ENCODE data around the gene RAD51B. TPM values are rescaled to one million over a fixed set of nuclear protein-coding genes. Genes with fewer than 3 reads are reported as not detected.
A peak's percentile ranks its signal among the peaks of the same experiment; 100 is the strongest.

The RAD51B gene
- total and polyA plus RNA-seq, 2 experiments from 2014 or later, result 10.1 to 18.0 TPM

DNA sequence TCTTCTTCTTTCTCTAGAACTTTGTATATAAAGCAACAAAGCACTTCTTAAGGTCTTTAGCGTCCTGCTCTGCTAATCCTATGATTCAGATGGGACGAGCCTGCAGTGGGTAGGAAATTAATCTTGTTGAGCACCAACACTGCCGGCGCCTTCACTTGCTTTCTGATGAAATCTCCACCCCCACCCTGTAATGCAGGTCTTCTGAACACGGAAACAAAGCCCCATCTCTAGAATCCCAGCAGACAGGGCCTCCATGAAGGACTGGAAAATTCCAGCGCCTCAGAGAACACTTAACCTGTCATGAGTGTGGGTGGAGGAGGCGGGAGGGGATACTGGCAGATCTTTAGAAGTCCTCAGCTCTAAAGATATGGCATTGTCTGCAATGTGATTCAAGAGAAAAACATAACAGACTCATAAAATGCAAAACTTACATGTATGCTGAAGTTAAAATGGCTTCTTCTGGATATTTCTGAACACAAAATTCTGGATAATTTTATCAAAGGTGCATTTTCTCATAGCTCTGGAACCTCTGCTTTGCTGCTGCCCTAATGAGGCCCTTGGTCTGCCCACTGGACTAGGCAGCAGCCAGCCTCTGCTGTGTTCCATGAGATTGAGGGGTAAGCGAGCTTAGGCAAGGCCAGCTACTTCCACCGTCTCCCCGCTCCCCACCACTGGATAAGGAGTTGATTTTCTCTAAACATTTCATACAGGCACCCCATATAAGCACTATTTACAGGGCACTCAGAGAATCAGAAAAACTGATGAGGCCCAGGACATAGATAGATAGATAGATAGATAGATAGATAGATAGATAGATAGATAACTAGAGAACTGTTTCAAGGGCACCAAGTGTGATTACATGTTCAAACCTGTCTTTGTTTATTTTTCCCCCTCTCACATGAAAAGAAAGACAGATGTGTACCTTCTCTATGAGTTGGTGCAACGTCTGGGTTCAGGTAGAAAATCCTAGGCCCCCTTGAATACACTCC lies 930.2 kb downstream of the RAD51B start:
- no peaks in the 10 kb centered on the region for H4K20me1 ChIP-seq (ENCODE audit: insufficient read depth, poor library complexity, severe bottlenecking)
- H3K9me2 ChIP-seq (replicated peaks; ENCODE audit: insufficient read depth), result no peaks in the 10 kb centered on the region
- H2AFZ ChIP-seq, result no peak overlapping the region
- TF ChIP-seq EZH2phosphoT487 (IDR thresholded peaks at IDR 0.05; ENCODE audit: low read depth, severe bottlenecking, unreplicated experiment), result no peak
- TF ChIP-seq, protein P1, sequence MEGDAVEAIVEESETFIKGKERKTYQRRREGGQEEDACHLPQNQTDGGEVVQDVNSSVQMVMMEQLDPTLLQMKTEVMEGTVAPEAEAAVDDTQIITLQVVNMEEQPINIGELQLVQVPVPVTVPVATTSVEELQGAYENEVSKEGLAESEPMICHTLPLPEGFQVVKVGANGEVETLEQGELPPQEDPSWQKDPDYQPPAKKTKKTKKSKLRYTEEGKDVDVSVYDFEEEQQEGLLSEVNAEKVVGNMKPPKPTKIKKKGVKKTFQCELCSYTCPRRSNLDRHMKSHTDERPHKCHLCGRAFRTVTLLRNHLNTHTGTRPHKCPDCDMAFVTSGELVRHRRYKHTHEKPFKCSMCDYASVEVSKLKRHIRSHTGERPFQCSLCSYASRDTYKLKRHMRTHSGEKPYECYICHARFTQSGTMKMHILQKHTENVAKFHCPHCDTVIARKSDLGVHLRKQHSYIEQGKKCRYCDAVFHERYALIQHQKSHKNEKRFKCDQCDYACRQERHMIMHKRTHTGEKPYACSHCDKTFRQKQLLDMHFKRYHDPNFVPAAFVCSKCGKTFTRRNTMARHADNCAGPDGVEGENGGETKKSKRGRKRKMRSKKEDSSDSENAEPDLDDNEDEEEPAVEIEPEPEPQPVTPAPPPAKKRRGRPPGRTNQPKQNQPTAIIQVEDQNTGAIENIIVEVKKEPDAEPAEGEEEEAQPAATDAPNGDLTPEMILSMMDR (IDR thresholded peaks at IDR 0.05; ENCODE audit: poor library complexity), result no peak
- H3K9me3 ChIP-seq (ENCODE audit: low read depth), result no peaks in the 10 kb centered on the region
- H3K79me2 ChIP-seq, result no peaks in the 10 kb centered on the region
- H3K36me3 ChIP-seq (replicated peaks; ENCODE audit: insufficient read depth, low read depth), result no peaks in the 10 kb centered on the region
- no peak overlapping the region for H3K4me3 ChIP-seq
- WGBS (ENCODE audit: low lambda C conversion rate, missing lambda C conversion rate), result 57% methylated on average over 11 of the region's 11 CpGs
- H3K4me2 ChIP-seq, result peak overlapping the region; percentile 1
- peaks cover 36% of the 10 kb centered on the region for H3K4me1 ChIP-seq (ENCODE audit: insufficient read depth)
- H3K27ac ChIP-seq, result peak overlapping the region; percentile 87
- H3K27me3 ChIP-seq, result no peaks in the 10 kb centered on the region
- DNase-seq (ENCODE audit: low spot score), result peak; percentile 76

DNA sequence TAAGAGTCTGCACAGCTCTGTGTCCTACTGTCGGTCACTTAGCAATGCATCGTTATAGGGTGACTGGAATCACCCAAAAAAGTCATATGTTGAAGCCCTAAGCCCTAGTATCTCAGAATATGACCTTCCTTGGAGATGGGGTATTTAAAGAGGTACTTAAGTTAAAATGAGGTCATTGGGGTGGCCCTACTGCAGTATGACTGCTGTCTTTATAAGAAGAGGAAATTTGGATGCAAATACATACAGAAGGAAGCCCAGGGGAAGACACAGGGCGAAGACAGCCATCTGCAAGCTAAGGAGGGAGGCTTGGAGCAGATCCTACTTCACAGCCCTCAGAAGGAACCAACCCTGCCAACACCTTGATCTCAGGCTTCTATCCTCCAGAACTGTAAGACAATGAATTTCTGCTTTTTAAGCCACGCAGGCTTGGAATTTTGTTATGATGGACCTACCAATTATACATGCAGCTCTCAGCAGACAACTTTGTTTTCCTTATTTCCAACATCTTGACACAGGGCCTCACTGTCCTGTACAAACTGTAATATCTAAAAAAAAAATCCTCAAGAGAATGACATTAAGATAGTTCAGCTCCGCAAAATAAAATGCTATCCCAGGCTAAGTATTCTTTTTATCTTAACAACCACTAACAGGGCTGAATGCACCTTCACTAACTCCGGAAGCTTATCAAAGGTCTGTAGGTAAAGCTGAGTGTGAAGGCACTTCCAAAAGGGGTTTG lies 932.9 kb downstream of the RAD51B start:
- 88% methylated on average over 6 of the region's 6 CpGs for WGBS (ENCODE audit: low lambda C conversion rate, missing lambda C conversion rate)
- Histone ChIP-seq H3K4me2 (no peak overlapping the region), H3K36me3 (replicated peaks; ENCODE audit: insufficient read depth, low read depth) (no peaks in the 10 kb centered on the region), H3K27me3 (no peaks in the 10 kb centered on the region), H4K20me1 (ENCODE audit: insufficient read depth, poor library complexity, severe bottlenecking) (no peaks in the 10 kb centered on the region), H3K79me2 (no peaks in the 10 kb centered on the region), H3K9me3 (ENCODE audit: low read depth) (no peaks in the 10 kb centered on the region), H3K4me3 (no peak overlapping the region), H3K9me2 (replicated peaks; ENCODE audit: insufficient read depth) (no peaks in the 10 kb centered on the region), H2AFZ (no peak overlapping the region), H3K27ac (peak overlapping the region; percentile 57), H3K4me1 (ENCODE audit: insufficient read depth) (peaks cover 56% of the 10 kb centered on the region)
- TF ChIP-seq EZH2 (IDR thresholded peaks at IDR 0.05; ENCODE audit: borderline replicate concordance), result no peak
- no peak for TF ChIP-seq EZH2phosphoT487 (IDR thresholded peaks at IDR 0.05; ENCODE audit: low read depth, severe bottlenecking, unreplicated experiment)
- TF ChIP-seq, protein P1 (IDR thresholded peaks at IDR 0.05; ENCODE audit: poor library complexity), result no peak
- no peak for DNase-seq (ENCODE audit: low spot score)

- no peaks in the 10 kb centered on the region for H3K36me3 ChIP-seq (replicated peaks; ENCODE audit: insufficient read depth, low read depth)
- H3K27me3 ChIP-seq, result no peaks in the 10 kb centered on the region
- 73% methylated on average over 4 of the region's 4 CpGs for WGBS (ENCODE audit: low lambda C conversion rate, missing lambda C conversion rate)
- H2AFZ ChIP-seq, result no peak overlapping the region
- TF ChIP-seq, protein P1 (IDR thresholded peaks at IDR 0.05; ENCODE audit: poor library complexity), result no peak
- TF ChIP-seq EZH2phosphoT487 (IDR thresholded peaks at IDR 0.05; ENCODE audit: low read depth, severe bottlenecking, unreplicated experiment), result no peak
- no peak for TF ChIP-seq EZH2 (IDR thresholded peaks at IDR 0.05; ENCODE audit: borderline replicate concordance)
- no peaks in the 10 kb centered on the region for H3K79me2 ChIP-seq
- H3K9me3 ChIP-seq (ENCODE audit: low read depth), result no peaks in the 10 kb centered on the region
- peak overlapping the region; percentile 3 for H3K4me2 ChIP-seq
- DNase-seq (ENCODE audit: low spot score), result no peak
- H4K20me1 ChIP-seq (ENCODE audit: insufficient read depth, poor library complexity, severe bottlenecking), result no peaks in the 10 kb centered on the region
- H3K9me2 ChIP-seq (replicated peaks; ENCODE audit: insufficient read depth), result no peaks in the 10 kb centered on the region
- H3K4me1 ChIP-seq (ENCODE audit: insufficient read depth), result peaks cover 64% of the 10 kb centered on the region
- no peak overlapping the region for H3K4me3 ChIP-seq
- H3K27ac ChIP-seq, result peak overlapping the region; percentile 57
These were observed 934.1 kb downstream of the RAD51B start for GRCh38 chr14:68753690-68754089.

All from hepatocyte (in vitro differentiated cells).